ENCODE measurements around the gene AK8.
"Not testable (repeated sequence)": the region's sequence is repeated elsewhere in the genome, so short reads cannot be mapped to it uniquely, and the experiment has no call there.

AK8 gene

GRCh38 chr9:132712753-132713152 lies 165.3 kb downstream of the AK8 start (continued):
- no peak for TF ChIP-seq PATZ1 (CRISPR knock-in tag; IDR thresholded peaks at IDR 0.05; ENCODE audit: borderline replicate concordance)

- ATAC-seq: no peak
- no peak for TF ChIP-seq BACH2 (CRISPR knock-in tag; IDR thresholded peaks at IDR 0.05; ENCODE audit: borderline replicate concordance)
- TF ChIP-seq PPARA (CRISPR knock-in tag; IDR thresholded peaks at IDR 0.05; ENCODE audit: borderline replicate concordance): no peak
- TF ChIP-seq ESRRG (CRISPR knock-in tag; IDR thresholded peaks at IDR 0.05): no peak
- TF ChIP-seq ZNF8 (CRISPR knock-in tag; IDR thresholded peaks at IDR 0.05): no peak
- no peak for TF ChIP-seq POU6F1 (CRISPR knock-in tag; IDR thresholded peaks at IDR 0.05; ENCODE audit: borderline replicate concordance, low read depth)
- no peak for TF ChIP-seq SNAI2 (CRISPR knock-in tag; IDR thresholded peaks at IDR 0.05)
Measured at GRCh38 chr9:132711846-132712245, 166.2 kb downstream of the AK8 start.

- not testable (repeated sequence) for ATAC-seq
Measured at GRCh38 chr9:132711152-132711551, 166.9 kb downstream of the AK8 start.

- no peak for ATAC-seq
- TF ChIP-seq ARNTL (CRISPR knock-in tag; IDR thresholded peaks at IDR 0.05; ENCODE audit: borderline replicate concordance, low read depth) (no peak), PATZ1 (CRISPR knock-in tag; IDR thresholded peaks at IDR 0.05; ENCODE audit: borderline replicate concordance) (no peak), TCF4 (CRISPR knock-in tag; IDR thresholded peaks at IDR 0.05; ENCODE audit: borderline replicate concordance) (no peak), CREB5 (CRISPR knock-in tag; IDR thresholded peaks at IDR 0.05; ENCODE audit: low read depth) (no peak), ISL1 (CRISPR knock-in tag; IDR thresholded peaks at IDR 0.05) (no peak), ZFP30 (CRISPR knock-in tag; IDR thresholded peaks at IDR 0.05) (no peak), OSR1 (CRISPR knock-in tag; IDR thresholded peaks at IDR 0.05) (no peak), CSRNP3 (CRISPR knock-in tag; IDR thresholded peaks at IDR 0.05) (no peak), POU6F1 (CRISPR knock-in tag; IDR thresholded peaks at IDR 0.05; ENCODE audit: borderline replicate concordance, low read depth) (no peak), CSDC2 (CRISPR knock-in tag; IDR thresholded peaks at IDR 0.05) (no peak), PPARA (CRISPR knock-in tag; IDR thresholded peaks at IDR 0.05; ENCODE audit: borderline replicate concordance) (no peak), ZNF565 (CRISPR knock-in tag; conservative IDR thresholded peaks at IDR 0.05; ENCODE audit: low read depth) (no peak), ZC3H10 (CRISPR knock-in tag; IDR thresholded peaks at IDR 0.05) (no peak), ZNF8 (CRISPR knock-in tag; IDR thresholded peaks at IDR 0.05) (no peak), ESRRG (CRISPR knock-in tag; IDR thresholded peaks at IDR 0.05) (no peak)
Measured at GRCh38 chr9:132710333-132710732, 167.8 kb downstream of the AK8 start.

Measured in SK-N-SH treated with all-trans-retinoic acid at 6 μM for 48 hours (cell line).